Measurements from ENCODE around the gene TMEM184A. TPM values are rescaled to one million over a fixed set of nuclear protein-coding genes. Genes with fewer than 3 reads are reported as not detected.
A peak's percentile ranks its signal among the peaks of the same experiment; 100 is the strongest.

The TMEM184A gene
- total and polyA plus RNA-seq, 5 donors from 2014 or later = 0.25 TPM; not detected in 4

GRCh38 chr7:1558181-1558811 is 2.3 kb upstream of the TMEM184A start:
- Mint-ChIP-seq H3K4me3 (no peak overlapping the region), H3K4me1 (peaks cover 0 to 6% (median 1%) of the 10 kb centered on the region in 4 donors), H3K9me3 (no peaks in the 10 kb centered on the region), H3K27ac (no peak overlapping the region), H3K36me3 (no peaks in the 10 kb centered on the region), H3K27me3 (no peaks in the 10 kb centered on the region)
- H3K27me3 ChIP-seq (ENCODE audit: control insufficient read depth, insufficient read depth, low read length) = no peaks in the 10 kb centered on the region
- no peak for ATAC-seq (ENCODE audit: low read depth in 2 of 2)
- no peaks in the 10 kb centered on the region for H3K4me1 ChIP-seq (ENCODE audit: control insufficient read depth, insufficient read depth, low read length, poor library complexity, severe bottlenecking)
- no peak for DNase-seq
- no peaks in the 10 kb centered on the region for H3K36me3 ChIP-seq (ENCODE audit: control insufficient read depth, insufficient read depth, low read length)
- no peaks in the 10 kb centered on the region for H3K9me3 ChIP-seq (ENCODE audit: control insufficient read depth in 2 of 2, low read length in 2 of 2)
- H3K4me3 ChIP-seq (ENCODE audit: low read depth, low read length) = no peak overlapping the region
- H3K27ac ChIP-seq (ENCODE audit: insufficient read depth, low read length, poor library complexity, severe bottlenecking) = no peak overlapping the region

GRCh38 chr7:1557771-1558170 is 1.8 kb upstream of the TMEM184A start:
- Mint-ChIP-seq H3K9me3 (no peaks in the 10 kb centered on the region), H3K27me3 (no peaks in the 10 kb centered on the region), H3K36me3 (no peaks in the 10 kb centered on the region), H3K27ac (no peak overlapping the region), H3K4me1 (peaks cover 0 to 6% (median 1%) of the 10 kb centered on the region in 4 donors), H3K4me3 (no peak overlapping the region)
- ATAC-seq (ENCODE audit: low read depth in 2 of 2) (no peak), DNase-seq (no peak)
- Histone ChIP-seq H3K27ac (ENCODE audit: insufficient read depth, low read length, poor library complexity, severe bottlenecking) (no peak overlapping the region), H3K27me3 (ENCODE audit: control insufficient read depth, insufficient read depth, low read length) (no peaks in the 10 kb centered on the region), H3K36me3 (ENCODE audit: control insufficient read depth, insufficient read depth, low read length) (no peaks in the 10 kb centered on the region), H3K4me3 (ENCODE audit: low read depth, low read length) (no peak overlapping the region), H3K4me1 (ENCODE audit: control insufficient read depth, insufficient read depth, low read length, poor library complexity, severe bottlenecking) (no peaks in the 10 kb centered on the region), H3K9me3 (ENCODE audit: control insufficient read depth in 2 of 2, low read length in 2 of 2) (no peaks in the 10 kb centered on the region)

- Mint-ChIP-seq H3K4me3 (no peak overlapping the region), H3K4me1 (peaks cover 0 to 6% (median 1%) of the 10 kb centered on the region in 4 donors), H3K9me3 (no peaks in the 10 kb centered on the region), H3K27ac (no peak overlapping the region), H3K36me3 (no peaks in the 10 kb centered on the region), H3K27me3 (no peaks in the 10 kb centered on the region)
- no peak overlapping the region for H3K4me3 ChIP-seq (ENCODE audit: low read depth, low read length)
- no peaks in the 10 kb centered on the region for H3K27me3 ChIP-seq (ENCODE audit: control insufficient read depth, insufficient read depth, low read length)
- no peak overlapping the region for H3K27ac ChIP-seq (ENCODE audit: insufficient read depth, low read length, poor library complexity, severe bottlenecking)
- no peaks in the 10 kb centered on the region for H3K9me3 ChIP-seq (ENCODE audit: control insufficient read depth in 2 of 2, low read length in 2 of 2)
- no peaks in the 10 kb centered on the region for H3K4me1 ChIP-seq (ENCODE audit: control insufficient read depth, insufficient read depth, low read length, poor library complexity, severe bottlenecking)
- no peak for DNase-seq
- no peaks in the 10 kb centered on the region for H3K36me3 ChIP-seq (ENCODE audit: control insufficient read depth, insufficient read depth, low read length)
- no peak for ATAC-seq (ENCODE audit: low read depth in 2 of 2)
Measured at GRCh38 chr7:1557006-1557405, 1.0 kb upstream of the TMEM184A start.

- no peaks in the 10 kb centered on the region for H3K36me3 ChIP-seq (ENCODE audit: control insufficient read depth, insufficient read depth, low read length)
- no peaks in the 10 kb centered on the region for H3K27me3 ChIP-seq (ENCODE audit: control insufficient read depth, insufficient read depth, low read length)
- H3K4me3 Mint-ChIP-seq = no peak overlapping the region
- no peaks in the 10 kb centered on the region for H3K9me3 Mint-ChIP-seq
- no peaks in the 10 kb centered on the region for H3K4me1 ChIP-seq (ENCODE audit: control insufficient read depth, insufficient read depth, low read length, poor library complexity, severe bottlenecking)
- H3K4me1 Mint-ChIP-seq = peaks cover 0 to 6% (median 1%) of the 10 kb centered on the region in 4 donors
- no peak overlapping the region for H3K4me3 ChIP-seq (ENCODE audit: low read depth, low read length)
- H3K27ac Mint-ChIP-seq = peak overlapping the region in 1 of 3 donors; percentile 26
- H3K27ac ChIP-seq (ENCODE audit: insufficient read depth, low read length, poor library complexity, severe bottlenecking) = no peak overlapping the region
- DNase-seq (no peak), ATAC-seq (ENCODE audit: low read depth in 2 of 2) (no peak)
- H3K36me3 Mint-ChIP-seq = no peaks in the 10 kb centered on the region
- no peaks in the 10 kb centered on the region for H3K9me3 ChIP-seq (ENCODE audit: control insufficient read depth in 2 of 2, low read length in 2 of 2)
- H3K27me3 Mint-ChIP-seq = no peaks in the 10 kb centered on the region
Measured at GRCh38 chr7:1555046-1555812, 776 bp downstream of the TMEM184A start.

GRCh38 chr7:1554333-1555045 is 1.5 kb downstream of the TMEM184A start:
- H3K36me3 Mint-ChIP-seq = no peaks in the 10 kb centered on the region
- H3K9me3 ChIP-seq (ENCODE audit: control insufficient read depth in 2 of 2, low read length in 2 of 2) = no peaks in the 10 kb centered on the region
- DNase-seq (no peak), ATAC-seq (ENCODE audit: low read depth in 2 of 2) (no peak)
- H3K4me1 Mint-ChIP-seq = peaks cover 0 to 6% (median 1%) of the 10 kb centered on the region in 4 donors
- H3K27ac Mint-ChIP-seq = peak overlapping the region in 1 of 3 donors; percentile 26
- no peaks in the 10 kb centered on the region for H3K36me3 ChIP-seq (ENCODE audit: control insufficient read depth, insufficient read depth, low read length)
- no peak overlapping the region for H3K4me3 Mint-ChIP-seq
- H3K27me3 ChIP-seq (ENCODE audit: control insufficient read depth, insufficient read depth, low read length) = no peaks in the 10 kb centered on the region
- H3K9me3 Mint-ChIP-seq = no peaks in the 10 kb centered on the region
- H3K4me3 ChIP-seq (ENCODE audit: low read depth, low read length) = no peak overlapping the region
- H3K27ac ChIP-seq (ENCODE audit: insufficient read depth, low read length, poor library complexity, severe bottlenecking) = no peak overlapping the region
- no peaks in the 10 kb centered on the region for H3K4me1 ChIP-seq (ENCODE audit: control insufficient read depth, insufficient read depth, low read length, poor library complexity, severe bottlenecking)
- H3K27me3 Mint-ChIP-seq = no peaks in the 10 kb centered on the region

GRCh38 chr7:1553512-1554210 is 2.3 kb downstream of the TMEM184A start:
- no peak overlapping the region for H3K27ac Mint-ChIP-seq
- H3K27ac ChIP-seq (ENCODE audit: insufficient read depth, low read length, poor library complexity, severe bottlenecking) = no peak overlapping the region
- H3K4me3 Mint-ChIP-seq = no peak overlapping the region
- no peaks in the 10 kb centered on the region for H3K36me3 Mint-ChIP-seq
- H3K4me1 Mint-ChIP-seq = peaks cover 0 to 6% (median 3%) of the 10 kb centered on the region in 4 donors
- H3K9me3 Mint-ChIP-seq = no peaks in the 10 kb centered on the region
- DNase-seq (no peak), ATAC-seq (ENCODE audit: low read depth in 2 of 2) (no peak)
- no peak overlapping the region for H3K4me3 ChIP-seq (ENCODE audit: low read depth, low read length)
- no peaks in the 10 kb centered on the region for H3K4me1 ChIP-seq (ENCODE audit: control insufficient read depth, insufficient read depth, low read length, poor library complexity, severe bottlenecking)
- no peaks in the 10 kb centered on the region for H3K27me3 ChIP-seq (ENCODE audit: control insufficient read depth, insufficient read depth, low read length)
- H3K27me3 Mint-ChIP-seq = no peaks in the 10 kb centered on the region
- H3K9me3 ChIP-seq (ENCODE audit: control insufficient read depth in 2 of 2, low read length in 2 of 2) = no peaks in the 10 kb centered on the region
- no peaks in the 10 kb centered on the region for H3K36me3 ChIP-seq (ENCODE audit: control insufficient read depth, insufficient read depth, low read length)

- no peaks in the 10 kb centered on the region for H3K27me3 ChIP-seq (ENCODE audit: control insufficient read depth, insufficient read depth, low read length)
- H3K9me3 ChIP-seq (ENCODE audit: control insufficient read depth in 2 of 2, low read length in 2 of 2) = no peaks in the 10 kb centered on the region
- no peaks in the 10 kb centered on the region for H3K36me3 ChIP-seq (ENCODE audit: control insufficient read depth, insufficient read depth, low read length)
- no peak overlapping the region for H3K27ac ChIP-seq (ENCODE audit: insufficient read depth, low read length, poor library complexity, severe bottlenecking)
- Mint-ChIP-seq H3K27me3 (no peaks in the 10 kb centered on the region), H3K9me3 (no peaks in the 10 kb centered on the region), H3K36me3 (no peaks in the 10 kb centered on the region), H3K27ac (no peak overlapping the region), H3K4me3 (no peak overlapping the region), H3K4me1 (peaks cover 0 to 8% (median 3%) of the 10 kb centered on the region in 4 donors)
- H3K4me1 ChIP-seq (ENCODE audit: control insufficient read depth, insufficient read depth, low read length, poor library complexity, severe bottlenecking) = no peaks in the 10 kb centered on the region
- no peak for ATAC-seq (ENCODE audit: low read depth in 2 of 2)
- H3K4me3 ChIP-seq (ENCODE audit: low read depth, low read length) = no peak overlapping the region
- DNase-seq = no peak
Measured at GRCh38 chr7:1552200-1552599, 3.8 kb downstream of the TMEM184A start.
